ENCODE data around the gene ABI3BP.

DNA sequence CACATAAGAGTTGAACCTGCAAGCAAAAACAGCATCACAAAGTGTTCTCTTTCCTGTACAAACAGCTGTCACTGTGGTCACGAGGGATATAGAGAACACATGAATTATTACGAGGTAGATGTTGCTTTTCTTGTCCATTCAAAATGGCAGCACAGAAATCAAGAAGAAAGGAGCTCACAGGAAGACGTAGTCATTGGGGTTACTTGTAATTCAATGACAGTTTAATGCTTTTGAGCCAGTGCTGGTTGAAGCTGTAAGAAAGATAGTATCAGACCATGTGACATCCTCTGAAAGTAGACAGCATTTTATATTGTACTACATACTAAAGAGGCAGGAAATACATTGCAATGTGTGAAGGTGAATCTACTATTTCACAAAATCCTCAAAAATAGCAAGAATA is 140.4 kb downstream of the ABI3BP start:
- TF ChIP-seq CREB1 (CRISPR knock-in tag; IDR thresholded peaks at IDR 0.05; ENCODE audit: low read depth), result no peak
- TF ChIP-seq, protein P1, sequence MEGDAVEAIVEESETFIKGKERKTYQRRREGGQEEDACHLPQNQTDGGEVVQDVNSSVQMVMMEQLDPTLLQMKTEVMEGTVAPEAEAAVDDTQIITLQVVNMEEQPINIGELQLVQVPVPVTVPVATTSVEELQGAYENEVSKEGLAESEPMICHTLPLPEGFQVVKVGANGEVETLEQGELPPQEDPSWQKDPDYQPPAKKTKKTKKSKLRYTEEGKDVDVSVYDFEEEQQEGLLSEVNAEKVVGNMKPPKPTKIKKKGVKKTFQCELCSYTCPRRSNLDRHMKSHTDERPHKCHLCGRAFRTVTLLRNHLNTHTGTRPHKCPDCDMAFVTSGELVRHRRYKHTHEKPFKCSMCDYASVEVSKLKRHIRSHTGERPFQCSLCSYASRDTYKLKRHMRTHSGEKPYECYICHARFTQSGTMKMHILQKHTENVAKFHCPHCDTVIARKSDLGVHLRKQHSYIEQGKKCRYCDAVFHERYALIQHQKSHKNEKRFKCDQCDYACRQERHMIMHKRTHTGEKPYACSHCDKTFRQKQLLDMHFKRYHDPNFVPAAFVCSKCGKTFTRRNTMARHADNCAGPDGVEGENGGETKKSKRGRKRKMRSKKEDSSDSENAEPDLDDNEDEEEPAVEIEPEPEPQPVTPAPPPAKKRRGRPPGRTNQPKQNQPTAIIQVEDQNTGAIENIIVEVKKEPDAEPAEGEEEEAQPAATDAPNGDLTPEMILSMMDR (conservative IDR thresholded peaks at IDR 0.05; ENCODE audit: low read depth in 2 of 2), result no peak
- no peak for TF ChIP-seq EZH2 (IDR thresholded peaks at IDR 0.05; ENCODE audit: low read depth, unreplicated experiment)

All from GM23338 (cell line).